LNCaP clone FGC (cell line): ENCODE data around the gene BNC2.

Experiments
- DNase-seq: peaks from one replicate; pipeline ENCODE4 v3.0.0-alpha.2; 2011; ENCODE audit warnings: low read depth
- H3K4me3 ChIP-seq: 2 replicates; pipeline ENCODE4 v1.5.1; 2011; ENCODE audit warnings: mild to moderate bottlenecking, low read depth, low read length, control low read depth
- TF ChIP-seq, protein P1 (sequence below): IDR thresholded peaks from 2 replicates; pipeline ENCODE4 v1.5.1; 2012; ENCODE audit warnings: mild to moderate bottlenecking; ENCODE audit not compliant: control insufficient read depth, insufficient read depth; ENCODE audit errors: extremely low read depth

Gene BNC2

DNA sequence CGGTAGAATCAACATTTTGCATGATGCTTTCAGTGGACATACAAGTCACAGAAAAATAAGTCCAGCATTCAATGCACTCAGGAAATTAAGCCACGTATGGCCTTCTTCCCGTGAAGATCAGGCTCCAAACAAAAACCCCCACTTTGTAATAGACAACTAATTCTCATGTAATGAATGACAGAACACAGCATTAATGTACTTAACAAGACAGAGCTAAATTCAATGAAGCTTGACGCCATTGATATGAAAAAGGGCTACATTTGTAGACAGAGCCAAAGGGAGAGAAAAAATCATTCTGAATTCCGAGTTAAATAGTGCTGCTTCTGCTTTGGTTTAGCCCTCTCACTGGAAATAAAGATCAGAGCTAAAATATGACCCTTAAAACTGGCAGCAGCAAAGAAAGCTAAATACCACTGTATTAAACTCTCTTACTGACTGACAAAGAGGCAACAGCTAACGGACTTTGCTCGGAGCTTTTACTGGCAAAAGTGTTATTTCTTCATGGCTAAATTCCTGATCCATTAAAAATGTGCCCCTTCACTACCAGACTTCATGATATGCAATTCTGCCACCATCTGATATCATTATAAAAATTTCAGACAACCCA is 250.5 kb downstream of the BNC2 start:
- no peak overlapping the region for H3K4me3 ChIP-seq
- DNase-seq = no peak
- TF ChIP-seq, protein P1, sequence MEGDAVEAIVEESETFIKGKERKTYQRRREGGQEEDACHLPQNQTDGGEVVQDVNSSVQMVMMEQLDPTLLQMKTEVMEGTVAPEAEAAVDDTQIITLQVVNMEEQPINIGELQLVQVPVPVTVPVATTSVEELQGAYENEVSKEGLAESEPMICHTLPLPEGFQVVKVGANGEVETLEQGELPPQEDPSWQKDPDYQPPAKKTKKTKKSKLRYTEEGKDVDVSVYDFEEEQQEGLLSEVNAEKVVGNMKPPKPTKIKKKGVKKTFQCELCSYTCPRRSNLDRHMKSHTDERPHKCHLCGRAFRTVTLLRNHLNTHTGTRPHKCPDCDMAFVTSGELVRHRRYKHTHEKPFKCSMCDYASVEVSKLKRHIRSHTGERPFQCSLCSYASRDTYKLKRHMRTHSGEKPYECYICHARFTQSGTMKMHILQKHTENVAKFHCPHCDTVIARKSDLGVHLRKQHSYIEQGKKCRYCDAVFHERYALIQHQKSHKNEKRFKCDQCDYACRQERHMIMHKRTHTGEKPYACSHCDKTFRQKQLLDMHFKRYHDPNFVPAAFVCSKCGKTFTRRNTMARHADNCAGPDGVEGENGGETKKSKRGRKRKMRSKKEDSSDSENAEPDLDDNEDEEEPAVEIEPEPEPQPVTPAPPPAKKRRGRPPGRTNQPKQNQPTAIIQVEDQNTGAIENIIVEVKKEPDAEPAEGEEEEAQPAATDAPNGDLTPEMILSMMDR = no peak

DNA sequence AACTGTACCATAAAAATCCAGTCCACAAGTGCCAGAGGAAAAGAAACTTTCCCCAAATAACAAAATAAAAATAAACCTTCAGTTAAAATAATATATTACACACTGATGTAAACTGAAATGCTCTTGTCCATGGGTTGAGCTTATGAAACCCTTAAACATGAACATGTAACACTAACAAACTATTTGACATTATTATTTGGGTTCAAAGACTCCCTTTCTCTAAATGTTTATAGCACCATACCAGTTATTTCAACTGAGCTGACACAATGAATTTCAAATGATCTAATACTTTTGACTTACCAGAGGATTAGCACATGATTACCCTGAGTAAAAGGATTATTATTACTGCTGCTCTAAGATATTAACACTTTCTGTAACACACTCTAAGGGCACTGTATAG is 251.1 kb downstream of the BNC2 start:
- no peak overlapping the region for H3K4me3 ChIP-seq
- DNase-seq = no peak

DNA sequence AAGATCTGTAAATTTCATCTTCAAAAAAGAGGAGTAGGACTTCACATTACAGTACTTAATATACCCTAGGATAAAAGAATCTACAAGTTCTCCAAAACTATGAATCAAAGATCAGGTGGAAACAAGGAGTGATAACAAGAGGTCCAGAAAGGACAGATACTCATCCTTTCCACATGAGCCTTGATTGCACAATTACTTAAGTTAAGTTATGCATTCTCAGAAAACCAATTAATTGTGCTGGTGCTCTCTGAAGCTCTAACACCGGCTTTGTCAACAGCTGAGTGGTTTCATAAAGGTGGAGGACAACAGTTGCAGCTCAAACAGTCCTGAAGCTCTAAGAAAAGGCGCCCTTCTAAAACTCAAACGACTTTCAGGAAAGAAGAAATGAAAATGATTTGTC is 251.9 kb downstream of the BNC2 start:
- no peak for DNase-seq
- no peak overlapping the region for H3K4me3 ChIP-seq
- TF ChIP-seq, protein P1 = no peak

More for the DNA sequence above, 251.1 kb downstream of the BNC2 start:
- TF ChIP-seq, protein P1 = no peak

DNA sequence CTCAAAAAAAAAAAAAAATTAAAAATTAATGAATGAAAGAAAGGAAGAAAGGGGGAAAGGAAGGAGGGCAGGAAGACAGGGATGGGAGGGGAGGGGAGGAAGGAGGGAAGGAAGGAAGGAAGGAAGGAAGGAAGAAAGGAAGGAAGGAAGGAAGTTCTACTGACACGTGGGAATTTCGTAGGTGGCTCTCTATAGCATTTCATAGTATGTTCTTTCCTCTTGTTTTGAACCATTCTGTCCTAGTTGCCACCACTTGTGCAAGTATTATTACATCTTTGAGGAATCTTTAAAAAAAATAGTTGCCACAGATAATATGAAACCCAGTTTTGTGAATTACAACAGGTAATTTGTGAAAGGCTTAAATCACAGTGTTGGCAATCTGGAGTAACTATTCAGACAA is 253.8 kb downstream of the BNC2 start:
- TF ChIP-seq, protein P1 = no peak
- H3K4me3 ChIP-seq = no peak overlapping the region
- DNase-seq = no peak

DNA sequence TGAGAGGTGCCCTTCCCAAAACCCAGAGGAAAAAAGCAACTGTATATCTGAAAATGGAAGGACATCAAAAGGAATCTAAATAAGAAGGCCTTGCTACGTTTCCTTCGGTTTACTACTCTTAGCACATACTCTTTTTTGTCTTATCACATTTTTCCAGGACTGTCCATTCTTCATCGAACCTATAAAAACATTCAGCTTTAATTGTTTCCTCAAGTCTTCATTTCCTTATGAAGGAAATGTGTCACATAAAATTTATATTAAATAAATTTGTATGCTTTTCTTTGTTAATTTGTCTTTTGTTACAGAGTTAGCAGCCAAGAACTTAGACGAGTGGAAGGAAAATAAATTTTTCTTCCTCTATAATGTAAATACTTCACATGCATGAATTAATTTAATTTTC is 255.0 kb downstream of the BNC2 start:
- no peak for DNase-seq
- H3K4me3 ChIP-seq = no peak overlapping the region
- TF ChIP-seq, protein P1 = no peak

DNA sequence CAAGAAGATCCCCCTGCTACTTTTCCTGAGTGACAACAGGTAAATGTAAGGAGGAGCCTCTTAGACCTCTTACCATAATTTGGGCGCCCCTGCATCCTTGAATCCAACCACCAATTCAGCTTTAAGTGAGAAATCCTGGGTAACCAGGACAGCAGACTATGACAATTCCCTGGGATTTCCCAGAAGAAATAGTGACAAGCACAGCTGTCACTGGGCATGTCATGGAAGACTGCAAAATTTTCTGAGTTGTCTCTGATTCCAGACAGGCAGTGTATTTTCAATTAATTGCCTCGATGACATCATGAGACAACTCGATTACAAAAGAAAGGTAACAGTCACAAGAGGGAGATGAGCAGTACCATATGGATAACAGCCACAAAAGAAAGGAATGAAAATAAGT is 256.9 kb downstream of the BNC2 start:
- H3K4me3 ChIP-seq = no peak overlapping the region
- TF ChIP-seq, protein P1 = no peak
- DNase-seq = no peak

DNA sequence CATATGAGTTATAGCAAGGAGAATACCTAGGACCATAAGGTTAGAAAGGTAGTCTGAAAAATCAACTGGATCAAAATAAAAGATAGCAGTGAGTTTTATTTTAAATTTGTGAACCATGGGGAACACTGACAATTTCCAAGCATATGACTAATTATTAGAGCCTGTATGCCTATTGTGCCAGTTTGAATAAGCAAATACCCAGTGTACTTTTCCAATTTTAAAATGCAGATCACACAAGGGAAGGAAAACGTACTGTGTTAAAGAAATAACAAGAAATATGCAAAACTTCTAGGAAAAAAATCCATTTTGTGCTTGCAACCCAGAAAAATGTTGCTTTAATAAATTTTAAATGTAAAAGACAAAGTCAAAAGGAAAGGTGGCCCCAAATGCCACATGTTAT is 257.4 kb downstream of the BNC2 start:
- TF ChIP-seq, protein P1 = no peak
- no peak overlapping the region for H3K4me3 ChIP-seq
- DNase-seq = no peak
